ENCODE results near the gene STMND1. TPM values are rescaled to one million over a fixed set of nuclear protein-coding genes. Genes with fewer than 3 reads are reported as not detected.

Gene STMND1
- total and polyA plus RNA-seq, 10 of the 15 experiments (the other 5 are each of a cell fraction or from before 2014, with no cell fraction given) = 0.15 TPM; not detected in 9

GRCh38 chr6:17057322-17057721 is 44.5 kb upstream of the STMND1 start:
- H3K9me3 ChIP-seq (replicated peaks; ENCODE audit: control insufficient read depth, insufficient read depth, low read length) = no peaks in the 10 kb centered on the region
- FAIRE-seq = no peak
- no peak overlapping the region for H3K9ac ChIP-seq (ENCODE audit: control insufficient read depth, insufficient read depth, low read length)
- H3K27me3 ChIP-seq (replicated peaks in 1 of 2; ENCODE audit: control insufficient read depth in 2 of 2, insufficient read depth in 2 of 2, low read length in 1 of 2) = no peaks in the 10 kb centered on the region
- H2AFZ ChIP-seq (ENCODE audit: control insufficient read depth, low read depth, low read length) = no peak overlapping the region
- no peak overlapping the region for H3K4me3 ChIP-seq
- H4K20me1 ChIP-seq (ENCODE audit: control insufficient read depth, insufficient read depth) = no peaks in the 10 kb centered on the region
- SMC1A ChIA-PET (ENCODE audit: uncharacterized antibody, unreplicated experiment) = no interaction called here
- H3K27ac ChIP-seq (ENCODE audit: control insufficient read depth, insufficient read depth) = no peak overlapping the region
- intact Hi-C loops (cut with micrococcal nuclease; ENCODE audit: unreplicated experiment) = no loop called here
- no peak overlapping the region for H3K4me2 ChIP-seq (ENCODE audit: control insufficient read depth, insufficient read depth)
- WGBS (ENCODE audit: insufficient coverage, insufficient replicate concordance, low lambda C conversion rate, missing lambda C conversion rate) = 0% methylated on average over 2 of the region's 2 CpGs
- H3K79me2 ChIP-seq (ENCODE audit: control insufficient read depth, insufficient read depth, low read length) = no peaks in the 10 kb centered on the region
- no peak for TF ChIP-seq ZNF24 (IDR thresholded peaks at IDR 0.05)
- no peak for TF ChIP-seq RCOR1 (conservative IDR thresholded peaks at IDR 0.05; ENCODE audit: low read depth, low read length)
- no peak for TF ChIP-seq RELA (IDR thresholded peaks at IDR 0.05; ENCODE audit: borderline replicate concordance, partially characterized antibody)
- no peak for TF ChIP-seq RB1 (IDR thresholded peaks at IDR 0.05; ENCODE audit: borderline replicate concordance)
- no peak for TF ChIP-seq KLF5 (IDR thresholded peaks at IDR 0.05; ENCODE audit: partially characterized antibody)
- TF ChIP-seq ZNF217 (IDR thresholded peaks at IDR 0.05) = no peak
- TF ChIP-seq CEBPB (IDR thresholded peaks at IDR 0.05; ENCODE audit: borderline replicate concordance in 1 of 2, low read depth in 2 of 2, low read length in 2 of 2) = no peak
- no peak for TF ChIP-seq ZBED1 (IDR thresholded peaks at IDR 0.05; ENCODE audit: borderline replicate concordance)
- no peak for TF ChIP-seq POLR2AphosphoS5 (IDR thresholded peaks at IDR 0.05; ENCODE audit: low read length)
- TF ChIP-seq, protein P1, sequence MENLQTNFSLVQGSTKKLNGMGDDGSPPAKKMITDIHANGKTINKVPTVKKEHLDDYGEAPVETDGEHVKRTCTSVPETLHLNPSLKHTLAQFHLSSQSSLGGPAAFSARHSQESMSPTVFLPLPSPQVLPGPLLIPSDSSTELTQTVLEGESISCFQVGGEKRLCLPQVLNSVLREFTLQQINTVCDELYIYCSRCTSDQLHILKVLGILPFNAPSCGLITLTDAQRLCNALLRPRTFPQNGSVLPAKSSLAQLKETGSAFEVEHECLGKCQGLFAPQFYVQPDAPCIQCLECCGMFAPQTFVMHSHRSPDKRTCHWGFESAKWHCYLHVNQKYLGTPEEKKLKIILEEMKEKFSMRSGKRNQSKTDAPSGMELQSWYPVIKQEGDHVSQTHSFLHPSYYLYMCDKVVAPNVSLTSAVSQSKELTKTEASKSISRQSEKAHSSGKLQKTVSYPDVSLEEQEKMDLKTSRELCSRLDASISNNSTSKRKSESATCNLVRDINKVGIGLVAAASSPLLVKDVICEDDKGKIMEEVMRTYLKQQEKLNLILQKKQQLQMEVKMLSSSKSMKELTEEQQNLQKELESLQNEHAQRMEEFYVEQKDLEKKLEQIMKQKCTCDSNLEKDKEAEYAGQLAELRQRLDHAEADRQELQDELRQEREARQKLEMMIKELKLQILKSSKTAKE (IDR thresholded peaks at IDR 0.05; ENCODE audit: low read depth, poor library complexity, severe bottlenecking) = no peak
- TF ChIP-seq SP1 (IDR thresholded peaks at IDR 0.05; ENCODE audit: low read depth, low read length) = no peak
- no peak for TF ChIP-seq POLR2AphosphoS2 (IDR thresholded peaks at IDR 0.05; ENCODE audit: low read depth, low read length)
- no peak for TF ChIP-seq ZNF622 (IDR thresholded peaks at IDR 0.05)
- TF ChIP-seq, protein P2, sequence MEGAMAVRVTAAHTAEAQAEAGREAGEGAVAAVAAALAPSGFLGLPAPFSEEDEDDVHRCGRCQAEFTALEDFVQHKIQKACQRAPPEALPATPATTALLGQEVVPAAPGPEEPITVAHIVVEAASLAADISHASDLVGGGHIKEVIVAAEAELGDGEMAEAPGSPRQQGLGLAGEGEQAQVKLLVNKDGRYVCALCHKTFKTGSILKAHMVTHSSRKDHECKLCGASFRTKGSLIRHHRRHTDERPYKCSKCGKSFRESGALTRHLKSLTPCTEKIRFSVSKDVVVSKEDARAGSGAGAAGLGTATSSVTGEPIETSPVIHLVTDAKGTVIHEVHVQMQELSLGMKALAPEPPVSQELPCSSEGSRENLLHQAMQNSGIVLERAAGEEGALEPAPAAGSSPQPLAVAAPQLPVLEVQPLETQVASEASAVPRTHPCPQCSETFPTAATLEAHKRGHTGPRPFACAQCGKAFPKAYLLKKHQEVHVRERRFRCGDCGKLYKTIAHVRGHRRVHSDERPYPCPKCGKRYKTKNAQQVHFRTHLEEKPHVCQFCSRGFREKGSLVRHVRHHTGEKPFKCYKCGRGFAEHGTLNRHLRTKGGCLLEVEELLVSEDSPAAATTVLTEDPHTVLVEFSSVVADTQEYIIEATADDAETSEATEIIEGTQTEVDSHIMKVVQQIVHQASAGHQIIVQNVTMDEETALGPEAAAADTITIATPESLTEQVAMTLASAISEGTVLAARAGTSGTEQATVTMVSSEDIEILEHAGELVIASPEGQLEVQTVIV (IDR thresholded peaks at IDR 0.05; ENCODE audit: borderline replicate concordance, partially characterized antibody) = no peak
- no peak for TF ChIP-seq ELK1 (IDR thresholded peaks at IDR 0.05; ENCODE audit: low read depth, low read length)
- no TSS peak for BruUV-seq (replicated peaks)
- no peaks in the 10 kb centered on the region for H3K4me1 ChIP-seq (ENCODE audit: control insufficient read depth, insufficient read depth, low read length)
- CTCF ChIA-PET = no interaction called here
- no peaks in the 10 kb centered on the region for H3K36me3 ChIP-seq (ENCODE audit: control insufficient read depth in 2 of 2, insufficient read depth in 2 of 2, low read length in 1 of 2)
- RAD21 ChIA-PET (ENCODE audit: unreplicated experiment) = no interaction called here
- no peak for DNase-seq (ENCODE audit: low read depth, low spot score)
- no peak for ATAC-seq
- POLR2A ChIA-PET = no interaction called here
- in situ Hi-C loops (cut with MboI) = no loop called here

All from GM12878 (cell line).